Adrenal gland (tissue), 5 donors: ENCODE results near the gene CATSPERB.

Source experiments
- CTCF ChIP-seq, 6 experiments: fragments of 450-650 bp in 4 of 6; fragments of 200-600 bp in 2 of 6; sonication (generic) in 1 of 6; IDR thresholded peaks; 1 replicate in 5 of 6; 2 replicates in 1 of 6; pipeline versions ENCODE4 v1.5.1 to v1.8.0; 2016 to 2021; ENCODE audit warnings: antibody characterized with exemption in 6 of 6, mild to moderate bottlenecking in 2 of 6, moderate library complexity in 1 of 6
- POLR2A ChIP-seq, 2 donors: fragments of 450-650 bp; IDR thresholded peaks; one replicate each; pipeline ENCODE4 v1.6.1; 2017; ENCODE audit warnings: antibody characterized with exemption in 2 of 2, mild to moderate bottlenecking in 2 of 2, moderate library complexity in 1 of 2
- donor health status: DM: no; HTN: no; CAD: no.

GRCh38 chr14:91706996-91707395, 24.9 kb downstream of the CATSPERB start:
- TF ChIP-seq CTCF (IDR thresholded peaks at IDR 0.05) (no peak), POLR2A (IDR thresholded peaks at IDR 0.05) (no peak)
